Esophagus (tissue), 2 donors: ENCODE data around the gene RPS19. TPM values are rescaled to one million over a fixed set of nuclear protein-coding genes. Genes with fewer than 3 reads are reported as not detected.
"Not testable (repeated sequence)": the region's sequence is repeated elsewhere in the genome, so short reads cannot be mapped to it uniquely, and the experiment has no call there.

ENCODE experiments used
- H3K27ac ChIP-seq, 2 donors: one replicate each; pipeline ENCODE4 v1.5.1; 2013; ENCODE audit warnings: low read depth in 2 of 2, mild to moderate bottlenecking in 2 of 2, inconsistent platforms in 1 of 2, low read length in 1 of 2, moderate library complexity in 1 of 2
- H3K27me3 ChIP-seq, 2 donors: one replicate each; pipeline ENCODE4 v1.6.1; 2013; ENCODE audit warnings: low read length in 2 of 2, control low read depth in 1 of 2, mild to moderate bottlenecking in 1 of 2; ENCODE audit not compliant: insufficient read depth in 2 of 2, control insufficient read depth in 1 of 2
- H3K36me3 ChIP-seq, 2 donors: one replicate each; pipeline ENCODE4 v1.6.1; 2013; ENCODE audit warnings: low read length in 1 of 2; ENCODE audit not compliant: control insufficient read depth in 2 of 2, insufficient read depth in 2 of 2
- H3K4me1 ChIP-seq, 2 donors: one replicate each; pipeline ENCODE4 v1.6.1; 2013; ENCODE audit warnings: low read length in 1 of 2; ENCODE audit not compliant: control insufficient read depth in 2 of 2, insufficient read depth in 2 of 2
- H3K4me3 ChIP-seq, 2 donors: one replicate each; pipeline ENCODE4 v1.5.1; 2013; ENCODE audit warnings: low read length in 2 of 2, mild to moderate bottlenecking in 2 of 2, low read depth in 1 of 2, moderate library complexity in 1 of 2
- H3K9me3 ChIP-seq, 2 donors: one replicate each; pipeline ENCODE4 v1.6.1; 2013; ENCODE audit warnings: mild to moderate bottlenecking in 2 of 2, low read depth in 1 of 2, low read length in 1 of 2, moderate library complexity in 1 of 2; ENCODE audit not compliant: control insufficient read depth in 2 of 2, insufficient read depth in 1 of 2
- WGBS, 2 donors: extraction: QIAGEN DNeasy Blood & Tissue Kit; methylation state at CpG; one replicate each; pipeline ENCODE4 v1.1.7; 2013; 5-methylcytosine and 5-hydroxymethylcytosine counted together
- polyA plus RNA-seq, 2 donors: library from polyadenylated mRNA; stranded (reverse); fragments of 200-250 nt; gene quantifications; one replicate each; pipeline ENCODE4 v1.2.3, GENCODE V29; 2013
- donor health status: healthy with polysubstance abuse.
- donor health status: Bipolar disorder and iron deficiency.

The RPS19 gene
- polyA plus RNA-seq, 2 donors = 2,678 to 3,536 TPM

DNA sequence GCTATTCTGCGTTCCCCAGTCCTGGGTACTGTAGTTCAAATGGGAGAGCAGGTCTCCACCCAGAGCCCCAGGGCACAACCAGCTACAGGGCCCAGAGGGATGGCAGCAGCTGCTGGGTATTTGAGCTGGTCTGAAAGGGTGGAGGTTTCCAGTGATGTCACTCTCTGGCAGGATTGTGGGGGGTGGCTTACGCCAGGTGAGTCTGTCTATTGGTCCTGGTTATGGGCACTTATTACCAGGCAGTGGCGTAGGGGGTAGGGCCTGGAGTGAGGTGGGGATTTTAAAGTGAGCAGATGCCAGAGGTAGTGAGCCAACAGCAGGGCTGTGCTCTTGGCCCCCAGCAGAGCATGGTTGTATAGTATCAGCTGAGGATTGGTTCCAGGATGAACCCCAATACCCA lies 6.2 kb downstream of the RPS19 start:
- Histone ChIP-seq H3K27me3 (no peaks in the 10 kb centered on the region), H3K4me1 (peaks cover 9 to 12% of the 10 kb centered on the region in 2 donors), H3K9me3 (no peaks in the 10 kb centered on the region), H3K27ac (no peak overlapping the region), H3K36me3 (peaks cover 9 to 52% of the 10 kb centered on the region in 2 donors), H3K4me3 (no peak overlapping the region)
- WGBS, 2 donors = 83 to 88% methylated on average over 3 of the region's 3 CpGs

DNA sequence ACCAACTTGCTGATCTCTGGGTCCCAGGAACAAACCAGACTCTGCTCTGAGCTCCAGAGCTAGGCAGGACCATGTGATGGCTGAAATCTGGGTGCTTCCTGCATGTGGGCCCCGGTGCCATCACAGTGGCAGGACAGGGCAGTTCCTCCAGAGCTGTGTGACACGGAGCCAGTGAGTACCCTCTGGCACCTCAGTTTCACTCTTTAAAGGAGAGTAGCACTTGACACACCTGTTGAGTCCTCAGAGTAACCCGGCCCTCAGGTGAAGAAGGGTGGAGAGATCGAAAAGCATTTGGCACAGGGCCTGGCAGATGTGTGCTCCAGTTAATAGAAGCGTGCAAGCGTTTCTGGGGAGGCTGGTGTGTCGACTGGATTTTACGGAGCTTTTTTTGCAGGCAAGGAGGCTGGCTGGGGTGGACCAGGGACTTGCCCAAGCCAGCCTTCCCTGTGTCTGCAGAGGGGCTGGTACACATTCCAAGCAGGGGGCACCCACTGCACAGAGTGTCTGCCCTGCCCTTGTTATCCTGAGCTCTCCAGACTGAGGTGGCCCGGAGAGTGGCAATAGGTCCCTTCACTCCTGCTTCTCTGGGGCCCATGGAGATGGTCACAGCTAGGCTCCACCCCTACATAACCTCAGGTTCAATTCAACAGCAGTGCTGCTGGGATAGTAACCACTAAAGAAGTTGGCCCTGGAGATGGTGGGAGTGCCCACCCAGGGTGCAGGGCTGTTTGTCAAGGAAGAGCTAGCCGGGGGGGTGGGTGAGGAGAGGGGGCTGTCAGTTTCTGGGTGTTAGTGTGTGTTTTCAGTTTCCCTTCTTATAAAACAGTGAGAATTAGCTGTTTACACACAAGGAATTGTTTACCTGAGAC lies 8.3 kb downstream of the RPS19 start:
- no peak overlapping the region for H3K4me3 ChIP-seq
- peaks cover 9 to 46% of the 10 kb centered on the region in 2 donors for H3K36me3 ChIP-seq
- peaks cover 0 to 5% of the 10 kb centered on the region in 2 donors for H3K4me1 ChIP-seq
- no peaks in the 10 kb centered on the region for H3K27me3 ChIP-seq
- 59 to 64% methylated on average over 10 of the region's 10 CpGs for WGBS, 2 donors
- H3K9me3 ChIP-seq = no peaks in the 10 kb centered on the region
- peak overlapping the region in 1 of 2 donors; percentile 29 for H3K27ac ChIP-seq

DNA sequence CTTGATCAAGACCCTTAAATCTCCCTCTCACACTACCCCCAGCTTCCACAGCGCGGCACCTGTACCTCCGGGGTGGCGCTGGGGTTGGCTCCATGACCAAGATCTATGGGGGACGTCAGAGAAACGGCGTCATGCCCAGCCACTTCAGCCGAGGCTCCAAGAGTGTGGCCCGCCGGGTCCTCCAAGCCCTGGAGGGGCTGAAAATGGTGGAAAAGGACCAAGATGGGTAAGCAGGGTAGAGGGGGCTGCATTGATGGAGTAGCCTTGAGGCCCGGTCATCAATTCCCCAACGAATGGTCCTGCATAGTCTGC lies 8.9 kb downstream of the RPS19 start:
- peaks cover 0 to 3% of the 10 kb centered on the region in 2 donors for H3K4me1 ChIP-seq
- H3K9me3 ChIP-seq = no peaks in the 10 kb centered on the region
- WGBS, 2 donors = 84 to 86% methylated on average over 12 of the region's 12 CpGs
- peaks cover 9 to 45% of the 10 kb centered on the region in 2 donors for H3K36me3 ChIP-seq
- no peak overlapping the region for H3K27ac ChIP-seq
- no peak overlapping the region for H3K4me3 ChIP-seq
- no peaks in the 10 kb centered on the region for H3K27me3 ChIP-seq

DNA sequence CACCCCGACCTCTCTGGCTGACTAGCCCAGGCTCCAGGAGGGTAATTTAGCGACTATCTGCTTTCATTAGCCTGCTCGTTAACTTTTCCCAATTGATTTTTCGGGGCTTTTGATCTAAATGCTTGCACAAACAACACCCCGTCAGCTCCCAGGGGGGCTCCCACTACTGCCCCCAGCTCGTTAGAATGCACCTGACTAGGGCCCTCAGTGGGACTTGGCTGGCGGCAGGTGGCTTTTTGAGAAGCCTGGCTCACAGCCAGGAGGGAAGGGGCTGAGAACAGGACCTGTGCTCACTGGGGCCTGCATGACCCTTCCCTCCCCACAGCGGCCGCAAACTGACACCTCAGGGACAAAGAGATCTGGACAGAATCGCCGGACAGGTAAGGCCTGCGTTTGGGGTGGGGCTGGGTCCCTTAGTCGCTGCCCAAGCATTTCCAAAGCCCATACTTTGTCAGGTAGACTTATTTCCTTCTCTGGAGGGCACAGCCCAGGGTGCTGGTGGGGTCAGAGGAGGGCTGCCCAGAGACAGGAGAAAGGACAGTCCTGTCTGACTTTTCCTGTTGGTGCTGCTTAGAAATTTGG lies 9.4 kb downstream of the RPS19 start:
- no peak overlapping the region for H3K4me3 ChIP-seq
- H3K36me3 ChIP-seq = peaks cover 9 to 40% of the 10 kb centered on the region in 2 donors
- peaks cover 0 to 3% of the 10 kb centered on the region in 2 donors for H3K4me1 ChIP-seq
- WGBS, 2 donors = 76 to 80% methylated on average over 13 of the region's 13 CpGs
- no peaks in the 10 kb centered on the region for H3K27me3 ChIP-seq
- no peaks in the 10 kb centered on the region for H3K9me3 ChIP-seq
- no peak overlapping the region for H3K27ac ChIP-seq

DNA sequence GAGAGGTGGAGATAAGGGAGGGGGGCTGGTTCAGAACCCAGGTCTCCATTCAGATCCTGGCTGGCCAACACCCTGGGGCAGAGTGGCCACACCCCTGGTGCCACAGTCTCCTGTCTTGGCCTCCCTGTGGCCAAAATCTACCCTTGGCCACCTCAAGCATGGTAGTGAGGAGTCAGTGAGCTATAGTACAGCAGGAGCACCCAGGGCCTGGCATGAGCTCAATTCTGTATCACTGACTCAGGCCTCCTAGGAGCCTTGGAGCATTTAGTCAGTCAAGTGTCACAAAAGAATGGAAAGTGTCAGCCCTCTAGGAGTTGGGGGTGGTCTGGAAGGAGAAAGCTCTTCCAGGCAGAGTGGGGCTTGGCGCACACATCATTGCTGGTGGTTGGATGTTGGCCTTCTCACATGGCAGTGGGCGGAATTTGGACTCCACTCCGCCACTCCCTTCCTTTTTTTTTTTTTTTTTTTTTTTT lies 10.4 kb downstream of the RPS19 start:
- no peaks in the 10 kb centered on the region for H3K9me3 ChIP-seq
- no peak overlapping the region for H3K4me3 ChIP-seq
- H3K27me3 ChIP-seq = no peaks in the 10 kb centered on the region
- H3K36me3 ChIP-seq = peaks cover 7 to 35% of the 10 kb centered on the region in 2 donors
- WGBS, 2 donors = 39 to 61% methylated on average over 3 of the region's 3 CpGs
- H3K4me1 ChIP-seq = peaks cover 0 to 3% of the 10 kb centered on the region in 2 donors
- H3K27ac ChIP-seq = peak overlapping the region in 1 of 2 donors; percentile 27

DNA sequence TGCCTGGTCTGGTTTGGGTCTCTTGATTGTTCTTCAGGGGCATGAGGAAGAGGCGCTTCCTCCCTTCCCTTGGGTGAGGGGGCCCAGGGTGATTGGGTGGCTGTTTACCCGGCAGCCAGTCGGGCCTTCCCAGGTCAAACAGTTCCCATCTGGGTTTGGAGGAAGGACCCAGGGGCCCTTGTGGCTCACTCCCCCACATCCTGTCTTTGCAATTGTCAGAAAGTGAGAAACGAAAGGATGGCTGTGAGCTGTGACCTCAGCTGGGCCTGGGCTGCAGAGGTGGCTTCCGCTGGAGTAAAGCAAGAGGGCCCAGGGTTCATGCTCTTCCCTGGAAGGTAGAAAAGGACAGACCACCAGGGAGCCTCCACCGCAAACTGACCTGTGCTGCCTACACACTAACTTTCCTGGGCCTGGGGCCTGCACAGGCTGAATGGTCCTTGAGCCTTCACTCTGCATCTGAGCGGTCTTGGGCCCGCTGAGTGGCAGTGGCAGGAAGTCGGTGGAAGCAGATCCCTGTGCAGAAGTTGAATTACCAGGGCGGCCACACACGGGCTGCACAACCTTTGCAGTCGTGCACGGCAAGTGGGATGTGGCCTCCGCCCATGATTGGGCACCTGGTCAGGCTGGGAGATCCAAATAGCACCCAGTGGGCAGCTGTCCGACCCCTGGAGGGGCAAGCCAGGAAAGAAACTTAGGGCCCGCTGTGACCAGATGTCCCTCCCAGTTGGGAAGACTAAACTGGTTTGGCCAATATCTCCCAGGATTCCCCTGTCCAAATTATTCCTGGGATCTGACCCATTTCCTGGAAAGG lies 11.7 kb downstream of the RPS19 start:
- WGBS, 2 donors = 62 to 65% methylated on average over 16 of the region's 16 CpGs
- Histone ChIP-seq H3K27me3 (no peaks in the 10 kb centered on the region), H3K4me1 (no peaks in the 10 kb centered on the region), H3K36me3 (peaks cover 6 to 31% of the 10 kb centered on the region in 2 donors), H3K27ac (peak overlapping the region in 1 of 2 donors; percentile 1), H3K9me3 (no peaks in the 10 kb centered on the region), H3K4me3 (no peak overlapping the region)

DNA sequence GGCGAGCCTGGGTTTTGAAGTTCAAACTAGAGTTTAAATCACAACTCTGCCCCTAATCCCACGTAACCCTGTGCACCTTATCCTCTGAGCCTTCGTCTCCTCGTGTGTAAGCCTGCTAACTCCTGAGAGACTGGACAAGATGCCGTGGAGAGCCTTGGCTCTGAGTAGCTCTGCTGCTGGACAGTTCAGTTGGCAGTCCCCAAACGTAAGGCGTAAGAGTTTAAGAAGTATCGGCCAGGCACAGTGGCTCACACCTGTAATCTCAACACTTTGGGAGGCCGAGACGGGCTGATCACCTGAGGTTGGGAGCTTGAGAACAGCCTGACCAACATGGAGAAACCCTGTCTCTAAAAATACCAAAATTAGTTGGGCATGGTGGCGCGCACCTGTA lies 12.3 kb downstream of the RPS19 start:
- no peaks in the 10 kb centered on the region for H3K4me1 ChIP-seq
- H3K9me3 ChIP-seq = no peaks in the 10 kb centered on the region
- peaks cover 6 to 31% of the 10 kb centered on the region in 2 donors for H3K36me3 ChIP-seq
- no peaks in the 10 kb centered on the region for H3K27me3 ChIP-seq
- WGBS, 2 donors = 86 to 89% methylated on average over 12 of the region's 12 CpGs
- H3K4me3 ChIP-seq = no peak overlapping the region
- H3K27ac ChIP-seq = no peak overlapping the region

DNA sequence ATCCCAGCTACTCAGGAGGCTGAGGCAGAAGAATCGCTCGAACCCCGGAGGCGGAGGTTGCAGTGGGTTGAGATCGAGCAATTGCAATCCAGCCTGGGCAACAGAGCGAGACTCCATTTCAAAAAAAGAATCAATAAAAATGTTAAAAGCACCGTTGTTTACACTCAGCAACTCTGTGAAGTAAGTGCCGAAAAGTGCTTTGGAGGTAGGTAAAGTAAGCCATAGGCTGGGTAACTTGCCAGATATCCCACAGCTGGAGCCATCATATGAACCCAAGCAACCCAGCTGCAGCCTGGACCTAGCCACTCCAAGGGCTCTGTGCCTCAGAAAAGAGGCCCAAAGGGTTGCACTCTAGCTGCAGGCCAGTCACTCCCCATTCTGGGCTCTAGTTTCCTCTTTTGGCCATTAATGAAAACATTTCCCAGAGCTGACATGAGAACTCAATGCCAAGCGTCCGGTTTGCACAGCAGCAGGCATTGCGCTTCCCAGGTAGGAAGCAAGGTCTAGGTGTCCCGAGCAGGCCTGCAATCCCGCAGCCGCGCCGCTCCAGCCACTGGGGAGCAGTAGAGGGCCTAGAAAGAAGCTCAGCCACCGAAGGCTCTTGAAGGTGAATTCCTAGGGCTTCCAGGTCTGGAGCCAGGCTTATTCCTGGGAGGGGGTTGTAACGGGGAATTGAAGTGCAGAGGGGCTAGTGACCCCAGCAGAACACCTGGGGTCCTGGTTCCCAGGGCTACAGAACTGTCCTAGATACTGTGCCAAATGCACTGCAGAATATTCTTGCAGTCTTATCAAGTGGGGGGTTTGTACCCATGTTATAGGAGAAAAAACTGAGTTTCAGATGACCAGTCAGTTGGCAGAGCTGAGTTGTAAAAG lies 13.0 kb downstream of the RPS19 start:
- H3K4me3 ChIP-seq = no peak overlapping the region
- peaks cover 6 to 30% of the 10 kb centered on the region in 2 donors for H3K36me3 ChIP-seq
- H3K27ac ChIP-seq = peak overlapping the region in 1 of 2 donors; percentile 34
- no peaks in the 10 kb centered on the region for H3K27me3 ChIP-seq
- WGBS, 2 donors = 42 to 49% methylated on average over 18 of the region's 18 CpGs
- peaks cover 0 to under 1% of the 10 kb centered on the region in 2 donors for H3K4me1 ChIP-seq
- no peaks in the 10 kb centered on the region for H3K9me3 ChIP-seq

DNA sequence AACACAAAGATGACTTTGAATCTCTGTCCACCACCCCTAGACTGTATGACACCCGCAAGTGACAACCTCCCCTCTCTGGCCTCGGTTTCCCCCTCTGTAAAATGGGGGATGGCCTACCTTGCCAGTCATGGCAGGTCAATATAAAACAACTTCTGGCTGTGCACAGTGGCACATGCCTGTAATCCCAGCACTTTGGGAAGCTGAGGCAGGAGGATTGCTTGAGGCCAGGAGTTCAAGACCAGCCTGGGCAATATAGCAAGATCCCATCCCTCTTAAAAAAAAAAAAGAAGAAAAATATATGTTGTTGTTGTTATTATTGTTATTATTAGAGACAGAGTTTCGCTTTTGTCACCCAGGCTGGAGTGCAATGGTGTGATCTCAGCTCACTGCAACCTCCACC lies 15.9 kb downstream of the RPS19 start:
- Histone ChIP-seq H3K27ac (peak overlapping the region in 1 of 2 donors; percentile 10), H3K36me3 (peaks cover 6 to 10% of the 10 kb centered on the region in 2 donors)
- WGBS, 2 donors = 70 to 81% methylated on average over 3 of the region's 3 CpGs

More for the DNA sequence above, 15.9 kb downstream of the RPS19 start:
- not testable (repeated sequence) for H3K4me1 ChIP-seq, H3K9me3 ChIP-seq, H3K27me3 ChIP-seq, H3K4me3 ChIP-seq
